K562 (cell line): Measurements from ENCODE around the gene SLC7A8.

Experiments used
- HIVEP1 ChIP-seq: fragments of 250-450 bp; sonication (Bioruptor Pico); IDR thresholded peaks from 2 replicates; pipeline ENCODE4 v1.4.0; 2020; ENCODE audit warnings: mild to moderate bottlenecking
- PYGO2 ChIP-seq: fragments of 450-650 bp; IDR thresholded peaks from 2 replicates; pipeline ENCODE4 v1.6.1; 2016; ENCODE audit warnings: mild to moderate bottlenecking, missing genetic modification characterization, moderate library complexity, missing compliant biosample characterization
- SPI1 ChIP-seq: IDR thresholded peaks from 2 replicates; pipeline ENCODE4 v1.6.1; 2011; ENCODE audit warnings: low read depth, low read length, control low read depth, borderline replicate concordance
- TF ChIP-seq, protein P1 (sequence below): sonication (generic); formaldehyde crosslinking; IDR thresholded peaks from 2 replicates; pipeline ENCODE4 v1.8.1; 2023; ENCODE audit warnings: missing genetic modification reagents, mild to moderate bottlenecking, borderline replicate concordance

DNA sequence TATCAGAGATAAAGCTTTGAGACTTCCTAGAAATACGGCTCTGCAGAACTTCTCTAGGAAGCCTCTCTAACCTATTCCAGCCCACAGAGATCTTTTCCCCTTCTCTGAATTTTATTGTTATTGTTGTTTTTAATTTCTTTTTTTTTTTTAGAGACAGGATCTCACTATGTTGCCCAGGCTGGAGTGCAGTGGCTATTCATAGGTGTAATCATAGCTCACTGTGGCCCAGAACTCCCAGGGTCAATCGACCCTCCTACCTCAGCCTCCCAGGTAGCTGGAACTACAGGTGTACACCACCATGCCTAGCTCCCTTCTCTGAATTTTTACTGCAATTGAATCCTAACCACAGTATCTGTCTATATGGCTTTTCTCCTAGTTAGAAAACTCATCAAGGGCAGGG is 19.6 kb downstream of the SLC7A8 start:
- TF ChIP-seq, protein P1, sequence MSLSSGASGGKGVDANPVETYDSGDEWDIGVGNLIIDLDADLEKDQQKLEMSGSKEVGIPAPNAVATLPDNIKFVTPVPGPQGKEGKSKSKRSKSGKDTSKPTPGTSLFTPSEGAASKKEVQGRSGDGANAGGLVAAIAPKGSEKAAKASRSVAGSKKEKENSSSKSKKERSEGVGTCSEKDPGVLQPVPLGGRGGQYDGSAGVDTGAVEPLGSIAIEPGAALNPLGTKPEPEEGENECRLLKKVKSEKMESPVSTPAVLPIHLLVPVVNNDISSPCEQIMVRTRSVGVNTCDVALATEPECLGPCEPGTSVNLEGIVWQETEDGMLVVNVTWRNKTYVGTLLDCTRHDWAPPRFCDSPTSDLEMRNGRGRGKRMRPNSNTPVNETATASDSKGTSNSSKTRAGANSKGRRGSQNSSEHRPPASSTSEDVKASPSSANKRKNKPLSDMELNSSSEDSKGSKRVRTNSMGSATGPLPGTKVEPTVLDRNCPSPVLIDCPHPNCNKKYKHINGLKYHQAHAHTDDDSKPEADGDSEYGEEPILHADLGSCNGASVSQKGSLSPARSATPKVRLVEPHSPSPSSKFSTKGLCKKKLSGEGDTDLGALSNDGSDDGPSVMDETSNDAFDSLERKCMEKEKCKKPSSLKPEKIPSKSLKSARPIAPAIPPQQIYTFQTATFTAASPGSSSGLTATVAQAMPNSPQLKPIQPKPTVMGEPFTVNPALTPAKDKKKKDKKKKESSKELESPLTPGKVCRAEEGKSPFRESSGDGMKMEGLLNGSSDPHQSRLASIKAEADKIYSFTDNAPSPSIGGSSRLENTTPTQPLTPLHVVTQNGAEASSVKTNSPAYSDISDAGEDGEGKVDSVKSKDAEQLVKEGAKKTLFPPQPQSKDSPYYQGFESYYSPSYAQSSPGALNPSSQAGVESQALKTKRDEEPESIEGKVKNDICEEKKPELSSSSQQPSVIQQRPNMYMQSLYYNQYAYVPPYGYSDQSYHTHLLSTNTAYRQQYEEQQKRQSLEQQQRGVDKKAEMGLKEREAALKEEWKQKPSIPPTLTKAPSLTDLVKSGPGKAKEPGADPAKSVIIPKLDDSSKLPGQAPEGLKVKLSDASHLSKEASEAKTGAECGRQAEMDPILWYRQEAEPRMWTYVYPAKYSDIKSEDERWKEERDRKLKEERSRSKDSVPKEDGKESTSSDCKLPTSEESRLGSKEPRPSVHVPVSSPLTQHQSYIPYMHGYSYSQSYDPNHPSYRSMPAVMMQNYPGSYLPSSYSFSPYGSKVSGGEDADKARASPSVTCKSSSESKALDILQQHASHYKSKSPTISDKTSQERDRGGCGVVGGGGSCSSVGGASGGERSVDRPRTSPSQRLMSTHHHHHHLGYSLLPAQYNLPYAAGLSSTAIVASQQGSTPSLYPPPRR (CRISPR knock-in tag) = no peak
- TF ChIP-seq HIVEP1 (CRISPR knock-in tag) (no peak), SPI1 (no peak), PYGO2 (tag) (no peak)
